HepG2 (cell line): ENCODE measurements around the gene NFATC4. TPM values are rescaled to one million over a fixed set of nuclear protein-coding genes. Genes with fewer than 3 reads are reported as not detected.

Experiments
- MTA1 ChIP-seq: sonication (generic); formaldehyde crosslinking; IDR thresholded peaks from 2 replicates; pipeline ENCODE4 v1.4.0; 2020; ENCODE audit warnings: missing genetic modification reagents, mild to moderate bottlenecking, borderline replicate concordance
- MTA3 ChIP-seq: sonication (generic); formaldehyde crosslinking; IDR thresholded peaks from 2 replicates; pipeline ENCODE4 v1.4.0; 2020; ENCODE audit warnings: missing genetic modification reagents
- MYNN ChIP-seq: sonication (generic); formaldehyde crosslinking; IDR thresholded peaks from 2 replicates; pipeline ENCODE4 v1.4.0; 2020; ENCODE audit warnings: mild to moderate bottlenecking, low read depth, missing genetic modification reagents
- NKX3-1 ChIP-seq: sonication (generic); formaldehyde crosslinking; IDR thresholded peaks from 2 replicates; pipeline ENCODE4 v1.5.0; 2020; ENCODE audit warnings: missing genetic modification reagents
- RFX1 ChIP-seq: fragments of 450-650 bp; IDR thresholded peaks from 2 replicates; pipeline ENCODE4 v1.6.1; 2017
- SIX4 ChIP-seq: sonication (generic); formaldehyde crosslinking; IDR thresholded peaks from 2 replicates; pipeline ENCODE4 v1.4.0; 2020; ENCODE audit warnings: missing genetic modification reagents
- SOX13 ChIP-seq, 3 experiments: fragments of 450-650 bp in 1 of 3; sonication (generic) in 1 of 3; formaldehyde crosslinking in 1 of 3; IDR thresholded peaks in 2 of 3; conservative IDR thresholded peaks in 1 of 3; 2 replicates each; pipeline versions ENCODE4 v1.5.0 to v1.6.1; 2016 to 2020; ENCODE audit warnings: antibody characterized with exemption in 1 of 3, mild to moderate bottlenecking in 1 of 3, missing compliant biosample characterization in 1 of 3, missing genetic modification reagents in 1 of 3, moderate library complexity in 1 of 3
- TBX2 ChIP-seq: sonication (generic); formaldehyde crosslinking; IDR thresholded peaks from 2 replicates; pipeline ENCODE4 v1.5.0; 2020; ENCODE audit warnings: missing genetic modification reagents, mild to moderate bottlenecking, borderline replicate concordance
- ZBTB3 ChIP-seq: sonication (generic); formaldehyde crosslinking; IDR thresholded peaks from 2 replicates; pipeline ENCODE4 v1.4.0; 2020; ENCODE audit warnings: low read depth, mild to moderate bottlenecking, moderate library complexity, missing genetic modification reagents, borderline replicate concordance
- ZBTB4 ChIP-seq: sonication (generic); formaldehyde crosslinking; IDR thresholded peaks from 2 replicates; pipeline ENCODE4 v1.4.0; 2020; ENCODE audit warnings: missing genetic modification reagents, mild to moderate bottlenecking, borderline replicate concordance
- ZNF121 ChIP-seq: sonication (generic); formaldehyde crosslinking; IDR thresholded peaks from 2 replicates; pipeline ENCODE4 v1.5.0; 2020; ENCODE audit warnings: mild to moderate bottlenecking, missing genetic modification reagents
- ZNF160 ChIP-seq: sonication (generic); formaldehyde crosslinking; IDR thresholded peaks from 2 replicates; pipeline ENCODE4 v1.8.0; 2022; ENCODE audit warnings: mild to moderate bottlenecking, inconsistent platforms, missing genetic modification reagents
- ZNF275 ChIP-seq: sonication (generic); formaldehyde crosslinking; IDR thresholded peaks from 2 replicates; pipeline ENCODE4 v1.8.0; 2022; ENCODE audit warnings: missing genetic modification reagents, mild to moderate bottlenecking, inconsistent platforms, borderline replicate concordance
- ZSCAN29 ChIP-seq: sonication (generic); formaldehyde crosslinking; conservative IDR thresholded peaks from 2 replicates; pipeline ENCODE4 v1.4.0; 2020; ENCODE audit warnings: mild to moderate bottlenecking, missing genetic modification reagents
- polyA plus RNA-seq, 8 experiments: library from polyadenylated mRNA; depleted of rRNA in 3 of 8; stranded (reverse) in 7 of 8; unstranded in 1 of 8; fragments of >200 nt; fragmentation: Illumina TruSeq in 4 of 8; extraction: Trizol in 4 of 8; gene quantifications; 2 replicates each; pipeline versions ENCODE4 v1.2.1 to v1.2.3, GENCODE V29; 2011 to 2016; ENCODE audit warnings: low read depth in 4 of 8, missing spikeins in 1 of 8, mixed read lengths in 1 of 8; ENCODE audit not compliant: insufficient read depth in 1 of 8
- total RNA-seq, 5 experiments: library from RNA; depleted of rRNA; stranded (reverse); fragments of >200 nt; fragmentation: Illumina TruSeq; extraction: Trizol; gene quantifications; 2 replicates each; pipeline ENCODE4 v1.2.3, GENCODE V29; 2016; ENCODE audit warnings: low read depth in 1 of 5
- TF ChIP-seq, protein P1 (sequence below): IDR thresholded peaks from 2 replicates; pipeline ENCODE4 v1.6.1; 2012; ENCODE audit warnings: inconsistent platforms
- TF ChIP-seq, protein P2 (sequence below): sonication (generic); formaldehyde crosslinking; IDR thresholded peaks from 2 replicates; pipeline ENCODE4 v1.5.0; 2020; ENCODE audit warnings: mild to moderate bottlenecking, missing genetic modification reagents, moderate library complexity
- TF ChIP-seq, protein P3 (sequence below): sonication (generic); formaldehyde crosslinking; IDR thresholded peaks from 2 replicates; pipeline ENCODE4 v1.4.0; 2020; ENCODE audit warnings: low read depth, missing genetic modification reagents

The NFATC4 gene
- total and polyA plus RNA-seq, 2 of the 13 experiments (the other 11 are each of a cell fraction or from before 2014, with no cell fraction given): 0.04 to 0.15 TPM

- no peak for TF ChIP-seq ZNF121 (CRISPR knock-in tag)
- no peak for TF ChIP-seq SIX4 (CRISPR knock-in tag)
- TF ChIP-seq, protein P1, sequence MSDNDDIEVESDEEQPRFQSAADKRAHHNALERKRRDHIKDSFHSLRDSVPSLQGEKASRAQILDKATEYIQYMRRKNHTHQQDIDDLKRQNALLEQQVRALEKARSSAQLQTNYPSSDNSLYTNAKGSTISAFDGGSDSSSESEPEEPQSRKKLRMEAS: peak; percentile 25; the same call in 1 of the 2 replicates
- no peak for TF ChIP-seq MYNN (CRISPR knock-in tag)
- TF ChIP-seq ZNF275 (CRISPR knock-in tag): peak; percentile 54; the same call in 1 of the 2 replicates
- TF ChIP-seq SOX13 (IDR thresholded peaks at IDR 0.05): peak; percentile 29; the same call in 1 of the 2 replicates
- TF ChIP-seq SOX13 (CRISPR knock-in tag; conservative IDR thresholded peaks at IDR 0.05 in 1 of 2, IDR thresholded peaks at IDR 0.05 in 1 of 2): peak in 1 of 2 experiments; percentile 37; a peak in 1 of 4 replicates
- TF ChIP-seq, protein P2, sequence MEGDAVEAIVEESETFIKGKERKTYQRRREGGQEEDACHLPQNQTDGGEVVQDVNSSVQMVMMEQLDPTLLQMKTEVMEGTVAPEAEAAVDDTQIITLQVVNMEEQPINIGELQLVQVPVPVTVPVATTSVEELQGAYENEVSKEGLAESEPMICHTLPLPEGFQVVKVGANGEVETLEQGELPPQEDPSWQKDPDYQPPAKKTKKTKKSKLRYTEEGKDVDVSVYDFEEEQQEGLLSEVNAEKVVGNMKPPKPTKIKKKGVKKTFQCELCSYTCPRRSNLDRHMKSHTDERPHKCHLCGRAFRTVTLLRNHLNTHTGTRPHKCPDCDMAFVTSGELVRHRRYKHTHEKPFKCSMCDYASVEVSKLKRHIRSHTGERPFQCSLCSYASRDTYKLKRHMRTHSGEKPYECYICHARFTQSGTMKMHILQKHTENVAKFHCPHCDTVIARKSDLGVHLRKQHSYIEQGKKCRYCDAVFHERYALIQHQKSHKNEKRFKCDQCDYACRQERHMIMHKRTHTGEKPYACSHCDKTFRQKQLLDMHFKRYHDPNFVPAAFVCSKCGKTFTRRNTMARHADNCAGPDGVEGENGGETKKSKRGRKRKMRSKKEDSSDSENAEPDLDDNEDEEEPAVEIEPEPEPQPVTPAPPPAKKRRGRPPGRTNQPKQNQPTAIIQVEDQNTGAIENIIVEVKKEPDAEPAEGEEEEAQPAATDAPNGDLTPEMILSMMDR (CRISPR knock-in tag): no peak; the same call in 1 of the 2 replicates
- no peak for TF ChIP-seq ZNF160 (CRISPR knock-in tag)
- TF ChIP-seq, protein P3, sequence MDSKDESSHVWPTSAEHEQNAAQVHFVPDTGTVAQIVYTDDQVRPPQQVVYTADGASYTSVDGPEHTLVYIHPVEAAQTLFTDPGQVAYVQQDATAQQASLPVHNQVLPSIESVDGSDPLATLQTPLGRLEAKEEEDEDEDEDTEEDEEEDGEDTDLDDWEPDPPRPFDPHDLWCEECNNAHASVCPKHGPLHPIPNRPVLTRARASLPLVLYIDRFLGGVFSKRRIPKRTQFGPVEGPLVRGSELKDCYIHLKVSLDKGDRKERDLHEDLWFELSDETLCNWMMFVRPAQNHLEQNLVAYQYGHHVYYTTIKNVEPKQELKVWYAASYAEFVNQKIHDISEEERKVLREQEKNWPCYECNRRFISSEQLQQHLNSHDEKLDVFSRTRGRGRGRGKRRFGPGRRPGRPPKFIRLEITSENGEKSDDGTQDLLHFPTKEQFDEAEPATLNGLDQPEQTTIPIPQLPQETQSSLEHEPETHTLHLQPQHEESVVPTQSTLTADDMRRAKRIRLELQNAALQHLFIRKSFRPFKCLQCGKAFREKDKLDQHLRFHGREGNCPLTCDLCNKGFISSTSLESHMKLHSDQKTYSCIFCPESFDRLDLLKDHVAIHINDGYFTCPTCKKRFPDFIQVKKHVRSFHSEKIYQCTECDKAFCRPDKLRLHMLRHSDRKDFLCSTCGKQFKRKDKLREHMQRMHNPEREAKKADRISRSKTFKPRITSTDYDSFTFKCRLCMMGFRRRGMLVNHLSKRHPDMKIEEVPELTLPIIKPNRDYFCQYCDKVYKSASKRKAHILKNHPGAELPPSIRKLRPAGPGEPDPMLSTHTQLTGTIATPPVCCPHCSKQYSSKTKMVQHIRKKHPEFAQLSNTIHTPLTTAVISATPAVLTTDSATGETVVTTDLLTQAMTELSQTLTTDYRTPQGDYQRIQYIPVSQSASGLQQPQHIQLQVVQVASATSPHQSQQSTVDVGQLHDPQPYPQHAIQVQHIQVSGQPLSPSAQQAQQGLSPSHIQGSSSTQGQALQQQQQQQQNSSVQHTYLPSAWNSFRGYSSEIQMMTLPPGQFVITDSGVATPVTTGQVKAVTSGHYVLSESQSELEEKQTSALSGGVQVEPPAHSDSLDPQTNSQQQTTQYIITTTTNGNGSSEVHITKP (CRISPR knock-in tag): no peak
- TF ChIP-seq TBX2: peak; percentile 59
- no peak for TF ChIP-seq RFX1
- TF ChIP-seq ZBTB4 (CRISPR knock-in tag): no peak
- no peak for TF ChIP-seq NKX3-1
- TF ChIP-seq MTA1 (CRISPR knock-in tag): peak; percentile 46; the same call in 1 of the 2 replicates
- TF ChIP-seq ZSCAN29: peak; percentile 92
- TF ChIP-seq MTA3 (CRISPR knock-in tag): no peak
- no peak for TF ChIP-seq ZBTB3 (CRISPR knock-in tag)
These were observed 1.1 kb upstream of the NFATC4 start (continued) for GRCh38 chr14:24366721-24367513.
